VCaP (cell line): Measurements from ENCODE around the gene MLIP.

Experiments used
- H3K27ac ChIP-seq: fragments of 450-650 bp; 2 replicates; pipeline ENCODE4 v1.5.1; 2017
- CTCF ChIP-seq: fragments of 450-650 bp; conservative IDR thresholded peaks from 2 replicates; pipeline ENCODE4 v1.5.1; 2017; ENCODE audit warnings: mild to moderate bottlenecking, moderate library complexity

Gene MLIP

GRCh38 chr6:54307439-54307910 lies 196.2 kb downstream of the MLIP start:
- TF ChIP-seq CTCF: no peak
- no peak overlapping the region for H3K27ac ChIP-seq

GRCh38 chr6:54308289-54308985 lies 197.2 kb downstream of the MLIP start, which contains the start of gene TINAG:
Gene TINAG, plus strand, starts transcription at chr6:54308441. Its CDS starts 110 bp downstream, at chr6:54308551.
- H3K27ac ChIP-seq: no peak within 1 kb of the TSS
- no peak for TF ChIP-seq CTCF

GRCh38 chr6:54308986-54309315 lies 197.7 kb downstream of the MLIP start:
- TF ChIP-seq CTCF: no peak

GRCh38 chr6:54310377-54311152 lies 199.3 kb downstream of the MLIP start:
- H3K27ac ChIP-seq: no peak overlapping the region
- TF ChIP-seq CTCF: no peak

More at GRCh38 chr6:54308986-54309315, 197.7 kb downstream of the MLIP start:
- H3K27ac ChIP-seq: no peak overlapping the region

- H3K27ac ChIP-seq: no peak overlapping the region
- no peak for TF ChIP-seq CTCF
Observed at GRCh38 chr6:54315656-54316055, 204.4 kb downstream of the MLIP start.
